ENCODE data around the gene IL10RA.

The IL10RA gene

DNA sequence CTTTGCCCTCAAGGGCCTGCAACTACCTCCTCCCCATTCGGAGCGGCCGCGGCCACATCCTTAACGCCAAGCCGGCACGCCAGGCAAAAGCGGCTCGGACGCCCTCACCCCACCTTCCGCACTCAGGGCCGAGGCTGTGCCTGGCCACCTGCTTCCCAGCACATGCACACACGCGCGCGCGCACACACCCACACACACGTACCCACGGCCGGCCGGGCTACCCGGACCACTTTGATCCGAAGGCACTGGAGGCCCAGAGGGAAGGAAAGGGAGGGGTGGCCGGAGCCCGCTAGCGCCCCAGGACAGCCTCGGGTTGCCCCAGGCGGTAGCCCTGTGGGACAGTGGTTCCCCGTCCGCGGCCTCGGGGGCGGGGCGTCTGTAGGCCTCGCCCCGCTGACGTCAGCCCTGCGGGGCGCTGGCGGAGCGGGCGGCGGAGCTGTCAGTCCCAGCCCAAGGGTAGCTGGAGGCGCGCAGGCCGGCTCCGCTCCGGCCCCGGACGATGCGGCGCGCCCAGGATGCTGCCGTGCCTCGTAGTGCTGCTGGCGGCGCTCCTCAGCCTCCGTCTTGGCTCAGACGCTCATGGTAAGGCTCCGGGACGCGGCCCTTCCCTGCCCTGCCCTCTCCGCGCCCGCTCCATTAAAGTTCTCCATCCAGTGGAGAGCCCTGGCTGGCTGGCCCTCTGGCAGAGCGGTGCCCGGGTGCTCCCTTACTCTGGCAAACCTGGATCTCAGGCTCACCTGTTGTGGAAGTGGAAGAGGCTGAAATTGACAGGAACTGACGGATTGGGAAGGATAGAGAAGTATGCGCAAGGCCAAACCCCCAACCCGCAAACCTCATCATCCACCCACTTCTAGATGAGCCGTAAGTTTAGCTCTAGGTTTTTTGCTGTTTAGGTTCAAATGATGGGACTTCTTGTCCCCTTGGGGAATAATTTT, at the start of gene IL10RA:
TSS of gene IL10RA (plus strand) at position 442 of the 935 bp plus-strand sequence. CDS start at position 516, 74 bp downstream.
- peak within 1 kb of the TSS; percentile 42 for H3K4me3 ChIP-seq (ENCODE audit: low read depth, low read length)
- peak within 1 kb of the TSS; percentile 49 for H3K27ac ChIP-seq
- peaks cover 3% of the 10 kb centered on the region for H3K27me3 ChIP-seq (ENCODE audit: insufficient read depth, low read depth, severe bottlenecking)
- TF ChIP-seq, protein P1, sequence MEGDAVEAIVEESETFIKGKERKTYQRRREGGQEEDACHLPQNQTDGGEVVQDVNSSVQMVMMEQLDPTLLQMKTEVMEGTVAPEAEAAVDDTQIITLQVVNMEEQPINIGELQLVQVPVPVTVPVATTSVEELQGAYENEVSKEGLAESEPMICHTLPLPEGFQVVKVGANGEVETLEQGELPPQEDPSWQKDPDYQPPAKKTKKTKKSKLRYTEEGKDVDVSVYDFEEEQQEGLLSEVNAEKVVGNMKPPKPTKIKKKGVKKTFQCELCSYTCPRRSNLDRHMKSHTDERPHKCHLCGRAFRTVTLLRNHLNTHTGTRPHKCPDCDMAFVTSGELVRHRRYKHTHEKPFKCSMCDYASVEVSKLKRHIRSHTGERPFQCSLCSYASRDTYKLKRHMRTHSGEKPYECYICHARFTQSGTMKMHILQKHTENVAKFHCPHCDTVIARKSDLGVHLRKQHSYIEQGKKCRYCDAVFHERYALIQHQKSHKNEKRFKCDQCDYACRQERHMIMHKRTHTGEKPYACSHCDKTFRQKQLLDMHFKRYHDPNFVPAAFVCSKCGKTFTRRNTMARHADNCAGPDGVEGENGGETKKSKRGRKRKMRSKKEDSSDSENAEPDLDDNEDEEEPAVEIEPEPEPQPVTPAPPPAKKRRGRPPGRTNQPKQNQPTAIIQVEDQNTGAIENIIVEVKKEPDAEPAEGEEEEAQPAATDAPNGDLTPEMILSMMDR (IDR thresholded peaks at IDR 0.05; ENCODE audit: low read depth, low read length) = 0 out of 2 replicates have a peak, but pooled peaks have one; percentile 12
- no peaks in the 10 kb centered on the region for H3K9me3 ChIP-seq (ENCODE audit: severe bottlenecking)
- peak; percentile 83 for DNase-seq
- H3K36me3 ChIP-seq = no peaks in the 10 kb centered on the region

DNA sequence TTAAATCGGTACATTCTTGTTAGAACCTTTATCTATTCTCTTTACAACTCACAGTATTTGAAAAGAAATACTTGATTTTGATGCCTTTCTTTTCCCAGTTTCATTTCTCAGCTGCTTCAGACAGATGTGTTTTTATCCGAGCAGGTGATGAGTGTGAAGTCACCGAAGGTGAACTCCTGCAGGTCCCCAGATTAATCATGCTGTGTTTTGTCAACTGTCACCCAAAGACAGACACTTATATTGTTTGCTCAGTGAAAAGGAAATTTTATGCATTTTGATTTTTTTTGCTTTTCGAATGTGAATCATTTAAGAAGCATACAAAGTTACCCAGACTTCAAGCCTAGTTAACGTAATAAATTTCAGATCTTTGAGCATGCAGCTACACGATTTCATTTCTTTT, 49.2 kb upstream of the IL10RA start:
- Histone ChIP-seq H3K4me3 (ENCODE audit: low read depth, low read length) (no peak overlapping the region), H3K9me3 (ENCODE audit: severe bottlenecking) (no peaks in the 10 kb centered on the region), H3K27me3 (ENCODE audit: insufficient read depth, low read depth, severe bottlenecking) (no peaks in the 10 kb centered on the region), H3K27ac (no peak overlapping the region), H3K36me3 (no peaks in the 10 kb centered on the region)
- no peak for DNase-seq
- TF ChIP-seq, protein P1 (IDR thresholded peaks at IDR 0.05; ENCODE audit: low read depth, low read length) = no peak

DNA sequence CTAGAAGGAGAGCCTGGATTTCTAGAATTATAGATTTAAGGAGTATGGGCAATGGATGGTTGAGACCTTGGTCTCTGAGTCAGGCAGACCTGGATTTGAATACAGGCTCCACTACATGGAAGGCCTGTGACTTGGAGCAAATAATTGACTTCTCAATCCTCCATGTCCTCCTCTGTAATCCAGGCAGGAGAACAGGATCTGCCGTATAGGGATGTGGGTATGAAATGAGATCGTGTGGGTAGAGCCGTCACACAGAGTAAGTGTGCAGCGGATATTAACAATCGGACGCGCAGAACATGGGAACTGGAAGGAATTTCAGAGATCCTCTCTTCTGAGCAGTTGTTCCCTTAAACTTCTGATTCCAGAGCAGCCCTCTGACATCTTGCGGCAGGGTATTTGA, 45.5 kb upstream of the IL10RA start:
- no peak for DNase-seq
- Histone ChIP-seq H3K36me3 (no peaks in the 10 kb centered on the region), H3K27me3 (ENCODE audit: insufficient read depth, low read depth, severe bottlenecking) (no peaks in the 10 kb centered on the region), H3K27ac (no peak overlapping the region), H3K9me3 (ENCODE audit: severe bottlenecking) (peaks cover 4% of the 10 kb centered on the region), H3K4me3 (ENCODE audit: low read depth, low read length) (no peak overlapping the region)
- TF ChIP-seq, protein P1 (IDR thresholded peaks at IDR 0.05; ENCODE audit: low read depth, low read length) = no peak

DNA sequence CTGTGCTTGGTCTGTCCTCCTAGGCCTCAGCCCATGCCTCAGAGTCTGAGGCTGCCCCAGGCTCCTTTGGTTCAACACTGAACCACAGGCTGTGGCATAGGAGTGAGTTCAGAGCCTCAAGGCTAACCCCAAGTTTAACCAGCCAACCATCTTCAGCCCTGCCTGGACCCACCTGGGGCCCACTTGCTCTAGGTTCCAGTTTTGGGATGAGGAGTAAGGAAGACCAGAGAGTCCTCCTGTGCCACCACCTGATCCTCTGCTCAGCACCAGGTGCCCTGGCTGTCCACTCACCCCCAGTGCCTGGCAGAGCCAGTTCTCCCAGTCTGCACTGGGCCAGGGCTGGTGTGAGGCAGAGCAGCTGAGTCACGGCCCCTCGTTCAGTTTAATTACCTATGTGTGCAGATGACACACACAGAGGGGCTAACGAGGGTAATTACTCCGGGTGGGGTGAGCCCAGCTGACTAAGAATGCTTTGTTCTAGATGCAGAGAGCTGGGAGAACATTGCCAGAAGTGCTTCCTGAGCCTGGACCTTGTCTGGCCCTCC, 45.0 kb upstream of the IL10RA start:
- Histone ChIP-seq H3K36me3 (no peaks in the 10 kb centered on the region), H3K27me3 (ENCODE audit: insufficient read depth, low read depth, severe bottlenecking) (no peaks in the 10 kb centered on the region), H3K27ac (no peak overlapping the region), H3K4me3 (ENCODE audit: low read depth, low read length) (no peak overlapping the region), H3K9me3 (ENCODE audit: severe bottlenecking) (peaks cover 4% of the 10 kb centered on the region)
- TF ChIP-seq, protein P1 (IDR thresholded peaks at IDR 0.05; ENCODE audit: low read depth, low read length) = no peak
- DNase-seq = no peak

DNA sequence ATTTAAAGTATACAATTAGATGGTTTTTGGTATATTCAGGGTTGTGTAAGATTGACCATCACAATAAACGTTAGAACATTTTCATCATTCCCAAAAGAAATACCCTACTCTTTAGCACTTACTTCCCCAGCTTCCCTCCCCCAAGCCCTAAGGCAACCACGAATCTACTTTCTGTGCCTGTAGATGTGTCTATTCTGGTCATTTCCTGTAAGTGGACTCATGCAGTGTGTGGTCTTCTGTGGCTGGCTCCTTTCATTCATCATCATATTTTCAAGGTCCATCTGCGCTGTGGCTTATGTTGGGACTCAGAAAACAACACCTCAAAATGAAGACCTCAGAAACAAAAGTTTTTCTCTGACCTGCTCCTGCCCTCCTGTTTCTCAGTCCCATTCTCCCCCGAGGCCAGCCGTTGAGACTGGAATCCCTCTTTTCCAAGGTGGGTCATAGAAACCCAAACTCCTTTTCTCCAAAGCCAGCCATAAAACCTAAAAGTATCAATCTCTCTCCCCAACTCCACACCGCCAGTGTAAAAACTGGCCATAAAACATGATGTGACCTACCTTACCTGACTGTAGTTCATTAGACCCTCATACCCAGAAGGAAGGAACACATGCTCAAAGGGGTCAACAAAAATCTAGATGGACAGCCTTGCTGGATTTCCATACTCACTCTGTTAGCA, 44.1 kb upstream of the IL10RA start:
- Histone ChIP-seq H3K9me3 (ENCODE audit: severe bottlenecking) (peaks cover 4% of the 10 kb centered on the region), H3K27me3 (ENCODE audit: insufficient read depth, low read depth, severe bottlenecking) (no peaks in the 10 kb centered on the region), H3K4me3 (ENCODE audit: low read depth, low read length) (no peak overlapping the region), H3K27ac (no peak overlapping the region), H3K36me3 (no peaks in the 10 kb centered on the region)
- TF ChIP-seq, protein P1 (IDR thresholded peaks at IDR 0.05; ENCODE audit: low read depth, low read length) = no peak
- DNase-seq = no peak
